Mesenchymal stem cell (in vitro differentiated cells and primary cell): ENCODE data around the gene GNA14.

Experiments
- DNase-seq: peaks from one replicate; pipeline ENCODE4 v3.0.0-alpha.2; 2013
- H2AFZ ChIP-seq: one replicate; pipeline ENCODE4 v1.6.1; 2013; ENCODE audit warnings: low read depth, mild to moderate bottlenecking, control low read depth, inconsistent platforms, low read length, moderate library complexity
- H2AK5ac ChIP-seq: 2 replicates; pipeline ENCODE4 v1.6.1; 2013; ENCODE audit warnings: low read length, moderate library complexity, mild to moderate bottlenecking, inconsistent platforms; ENCODE audit not compliant: severe bottlenecking
- H2BK120ac ChIP-seq: one replicate; pipeline ENCODE4 v1.6.1; 2013; ENCODE audit warnings: low read depth, mild to moderate bottlenecking, inconsistent platforms, low read length, moderate library complexity
- H2BK12ac ChIP-seq, 2 experiments: one replicate each; pipeline ENCODE4 v1.6.1; 2013; ENCODE audit warnings: inconsistent platforms in 2 of 2, low read length in 2 of 2, mild to moderate bottlenecking in 2 of 2, moderate library complexity in 2 of 2, control low read depth in 1 of 2
- H2BK15ac ChIP-seq: one replicate; pipeline ENCODE4 v1.6.1; 2013; ENCODE audit warnings: mild to moderate bottlenecking, low read depth, inconsistent platforms; ENCODE audit not compliant: poor library complexity, severe bottlenecking
- H2BK5ac ChIP-seq: 2 replicates; pipeline ENCODE4 v1.6.1; 2013; ENCODE audit warnings: low read depth, mild to moderate bottlenecking, low read length, control low read depth, inconsistent platforms; ENCODE audit not compliant: poor library complexity, severe bottlenecking
- H3K14ac ChIP-seq, 2 experiments: one replicate each; pipeline ENCODE4 v1.6.1; 2013; ENCODE audit warnings: inconsistent platforms in 2 of 2, low read length in 2 of 2, control low read depth in 1 of 2, mild to moderate bottlenecking in 1 of 2, moderate library complexity in 1 of 2
- H3K18ac ChIP-seq, 2 experiments: one replicate each; pipeline ENCODE4 v1.6.1; 2013; ENCODE audit warnings: inconsistent platforms in 2 of 2, low read length in 2 of 2, control low read depth in 1 of 2, low read depth in 1 of 2, mild to moderate bottlenecking in 1 of 2
- H3K23ac ChIP-seq, 2 experiments: one replicate each; pipeline ENCODE4 v1.6.1; 2013; ENCODE audit warnings: inconsistent platforms in 2 of 2, low read length in 2 of 2, mild to moderate bottlenecking in 2 of 2, moderate library complexity in 2 of 2, control low read depth in 1 of 2
- H3K27ac ChIP-seq: 2 replicates; pipeline ENCODE4 v1.5.1; 2013; ENCODE audit warnings: mild to moderate bottlenecking, moderate library complexity, low read length, control low read depth, inconsistent platforms; ENCODE audit not compliant: poor library complexity, severe bottlenecking
- H3K27me3 ChIP-seq, 2 experiments: 2 replicates each; pipeline versions ENCODE4 v1.6.1 to v1.7.0; 2013; ENCODE audit warnings: low read length in 2 of 2, mild to moderate bottlenecking in 2 of 2, moderate library complexity in 2 of 2, control low read depth in 1 of 2, inconsistent platforms in 1 of 2; ENCODE audit not compliant: control insufficient read depth in 1 of 2, insufficient read depth in 1 of 2
- H3K36me3 ChIP-seq, 2 experiments: 2 replicates each; pipeline versions ENCODE4 v1.6.1 to v1.7.0; 2013; ENCODE audit warnings: low read length in 2 of 2, control low read depth in 1 of 2, inconsistent platforms in 1 of 2, low read depth in 1 of 2, mild to moderate bottlenecking in 1 of 2; ENCODE audit not compliant: insufficient read depth in 2 of 2, control insufficient read depth in 1 of 2
- H3K4ac ChIP-seq, 2 experiments: one replicate each; pipeline ENCODE4 v1.6.1; 2013; ENCODE audit warnings: inconsistent platforms in 2 of 2, low read length in 2 of 2, mild to moderate bottlenecking in 2 of 2, moderate library complexity in 2 of 2, control low read depth in 1 of 2, low read depth in 1 of 2
- H3K4me1 ChIP-seq: 2 replicates; pipeline ENCODE4 v1.6.1; 2013; ENCODE audit warnings: low read depth, low read length, control low read depth; ENCODE audit not compliant: control insufficient read depth, insufficient read depth
- H3K4me2 ChIP-seq: 2 replicates; pipeline ENCODE4 v1.6.1; 2013; ENCODE audit warnings: low read length, mild to moderate bottlenecking, inconsistent platforms; ENCODE audit not compliant: poor library complexity, severe bottlenecking
- H3K4me3 ChIP-seq, 2 experiments: 2 replicates each; pipeline versions ENCODE4 v1.5.1 to v1.7.0; 2013; ENCODE audit warnings: low read length in 2 of 2, mild to moderate bottlenecking in 2 of 2, control low read depth in 1 of 2, low read depth in 1 of 2; ENCODE audit not compliant: insufficient read depth in 1 of 2
- H3K79me1 ChIP-seq: replicated peaks from 2 replicates; pipeline ENCODE4 v1.6.1; 2013; ENCODE audit warnings: mild to moderate bottlenecking, control low read depth, low read length, inconsistent platforms; ENCODE audit not compliant: poor library complexity, severe bottlenecking
- H3K9ac ChIP-seq: 2 replicates; pipeline ENCODE4 v1.7.0; 2013; ENCODE audit warnings: mild to moderate bottlenecking, low read length, moderate library complexity
- H3K9me3 ChIP-seq: 2 replicates; pipeline ENCODE4 v1.7.0; 2013; ENCODE audit warnings: mild to moderate bottlenecking, low read length; ENCODE audit not compliant: control insufficient read depth
- H4K8ac ChIP-seq: one replicate; pipeline ENCODE4 v1.6.1; 2013; ENCODE audit warnings: inconsistent platforms, mild to moderate bottlenecking, low read length, moderate library complexity
- H4K91ac ChIP-seq: one replicate; pipeline ENCODE4 v1.6.1; 2013; ENCODE audit warnings: mild to moderate bottlenecking, low read length, inconsistent platforms
- WGBS: methylation state at CpG from one replicate; pipeline ENCODE4 v1.1.7; 2013; ENCODE audit warnings: mixed read lengths; 5-methylcytosine and 5-hydroxymethylcytosine counted together

Gene GNA14

DNA sequence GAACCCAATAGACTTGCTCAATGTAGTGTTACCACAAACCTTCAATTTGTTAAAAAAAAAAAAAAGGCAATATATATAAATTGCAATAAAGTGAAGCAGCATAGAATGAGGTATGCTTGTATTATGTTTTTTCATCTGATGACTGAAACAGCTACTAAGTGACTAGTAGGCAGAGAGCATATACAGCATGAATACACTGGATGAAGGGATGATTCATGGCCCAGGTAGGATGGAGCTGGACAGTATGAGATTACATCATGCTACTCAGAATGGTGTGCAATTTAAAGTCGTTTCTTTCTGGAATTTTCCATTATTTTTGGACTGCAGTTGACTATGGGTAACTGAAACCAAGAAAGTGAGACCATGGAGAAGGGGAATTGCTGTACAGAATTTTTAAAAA lies 161.2 kb downstream of the GNA14 start:
- no peak for DNase-seq
- H2BK15ac ChIP-seq = no peak overlapping the region
- no peak overlapping the region for H2BK120ac ChIP-seq
- no peaks in the 10 kb centered on the region for H3K27me3 ChIP-seq
- no peak overlapping the region for H2BK12ac ChIP-seq
- no peak overlapping the region for H4K91ac ChIP-seq
- H4K8ac ChIP-seq = no peak overlapping the region
- WGBS = 64% methylated on average over 1 of the region's 1 CpG
- H3K79me1 ChIP-seq = no peaks in the 10 kb centered on the region
- no peak overlapping the region for H3K23ac ChIP-seq
- no peak overlapping the region for H2AFZ ChIP-seq
- no peak overlapping the region for H2AK5ac ChIP-seq
- no peak overlapping the region for H3K4me2 ChIP-seq
- no peak overlapping the region for H3K14ac ChIP-seq
- no peak overlapping the region for H2BK5ac ChIP-seq
- H3K4ac ChIP-seq = no peak overlapping the region
- no peak overlapping the region for H3K18ac ChIP-seq
- H3K9me3 ChIP-seq = peaks cover 12% of the 10 kb centered on the region
- no peak overlapping the region for H3K4me3 ChIP-seq
- H3K36me3 ChIP-seq = no peaks in the 10 kb centered on the region
- H3K27ac ChIP-seq = no peak overlapping the region
- H3K4me1 ChIP-seq = no peaks in the 10 kb centered on the region
- no peak overlapping the region for H3K9ac ChIP-seq

DNA sequence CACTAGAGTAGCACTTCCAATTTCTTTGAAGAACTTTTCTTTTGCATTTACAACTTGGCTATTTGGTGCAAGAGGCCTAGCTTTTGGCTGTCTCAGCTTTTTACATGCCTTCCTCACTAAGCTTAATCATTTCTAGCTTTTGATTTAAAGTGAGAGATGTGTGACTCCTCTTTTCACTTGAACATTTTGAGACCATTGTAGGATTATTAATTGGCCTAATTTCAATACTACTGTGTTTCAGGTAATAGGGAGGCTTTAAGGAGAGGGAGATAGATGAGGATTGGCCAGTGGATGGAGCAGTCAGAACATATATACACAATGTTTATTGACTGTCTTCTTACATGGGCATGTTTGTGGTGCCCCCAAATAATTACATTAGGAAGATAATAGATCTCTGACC lies 161.7 kb downstream of the GNA14 start:
- Histone ChIP-seq H3K9me3 (peaks cover 7% of the 10 kb centered on the region), H3K14ac (no peak overlapping the region), H3K27me3 (no peaks in the 10 kb centered on the region), H2BK15ac (no peak overlapping the region), H3K4me2 (no peak overlapping the region), H3K23ac (no peak overlapping the region), H3K79me1 (no peaks in the 10 kb centered on the region), H2BK12ac (no peak overlapping the region), H3K9ac (no peak overlapping the region), H3K4me1 (no peaks in the 10 kb centered on the region), H3K36me3 (no peaks in the 10 kb centered on the region), H2BK120ac (no peak overlapping the region), H3K18ac (no peak overlapping the region), H3K27ac (no peak overlapping the region), H3K4ac (no peak overlapping the region), H2AFZ (no peak overlapping the region), H2BK5ac (no peak overlapping the region), H4K91ac (no peak overlapping the region), H4K8ac (no peak overlapping the region), H2AK5ac (no peak overlapping the region), H3K4me3 (no peak overlapping the region)
- no peak for DNase-seq

DNA sequence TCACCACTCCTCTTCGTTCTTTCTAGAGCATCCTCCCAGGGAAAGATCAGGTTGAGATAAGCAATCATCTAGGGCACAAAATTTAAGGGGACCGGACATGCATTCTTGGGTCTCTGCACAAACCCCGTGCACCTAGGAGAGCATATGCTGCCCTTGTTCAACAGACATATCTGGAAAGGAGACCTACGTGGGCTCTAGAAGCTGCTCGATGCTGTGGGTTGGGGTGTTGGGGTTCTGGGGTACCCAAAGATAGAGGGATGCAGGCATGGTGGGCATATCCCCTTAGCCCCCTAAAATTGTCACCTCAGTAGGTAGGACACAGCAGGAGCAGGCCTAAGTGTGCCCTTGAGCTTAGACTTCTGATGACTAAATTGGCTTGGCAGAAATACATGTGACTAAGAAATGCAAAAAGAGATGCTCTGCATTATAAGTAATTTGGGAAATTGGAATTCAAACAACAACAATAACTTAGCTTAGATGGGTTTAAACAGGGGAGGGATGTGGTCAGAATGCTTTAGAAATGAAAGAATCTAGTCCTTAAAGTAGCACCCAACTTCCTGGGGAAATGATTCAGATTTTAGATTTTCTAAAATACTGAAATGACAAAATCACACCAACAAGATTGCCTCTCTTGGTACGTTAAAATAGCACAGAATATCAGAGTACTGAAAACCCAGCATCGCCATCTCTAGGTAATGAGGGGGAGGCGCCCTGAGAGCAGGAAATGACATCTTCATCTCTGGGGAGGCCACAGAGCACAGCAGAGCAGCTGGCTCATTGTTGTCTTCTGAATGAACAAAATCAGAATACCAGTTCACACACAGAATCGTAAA lies 172.3 kb downstream of the GNA14 start:
- no peak overlapping the region for H2BK15ac ChIP-seq
- no peak overlapping the region for H3K23ac ChIP-seq
- no peak overlapping the region for H4K8ac ChIP-seq
- no peak overlapping the region for H2BK12ac ChIP-seq
- no peaks in the 10 kb centered on the region for H3K36me3 ChIP-seq
- H3K9me3 ChIP-seq = peaks cover 21% of the 10 kb centered on the region
- no peak for DNase-seq
- H3K14ac ChIP-seq = no peak overlapping the region
- H2AK5ac ChIP-seq = no peak overlapping the region
- no peak overlapping the region for H2AFZ ChIP-seq
- H3K79me1 ChIP-seq = no peaks in the 10 kb centered on the region
- no peak overlapping the region for H3K4me2 ChIP-seq
- no peak overlapping the region for H3K18ac ChIP-seq
- no peaks in the 10 kb centered on the region for H3K27me3 ChIP-seq
- H3K27ac ChIP-seq = no peak overlapping the region
- WGBS = 87% methylated on average over 9 of the region's 9 CpGs
- peak overlapping the region in 1 of 2 experiments; percentile 25 for H3K4me3 ChIP-seq
- no peak overlapping the region for H2BK120ac ChIP-seq
- H4K91ac ChIP-seq = no peak overlapping the region
- no peak overlapping the region for H3K4ac ChIP-seq
- H3K9ac ChIP-seq = peak overlapping the region; percentile 77
- no peak overlapping the region for H2BK5ac ChIP-seq
- H3K4me1 ChIP-seq = no peaks in the 10 kb centered on the region

DNA sequence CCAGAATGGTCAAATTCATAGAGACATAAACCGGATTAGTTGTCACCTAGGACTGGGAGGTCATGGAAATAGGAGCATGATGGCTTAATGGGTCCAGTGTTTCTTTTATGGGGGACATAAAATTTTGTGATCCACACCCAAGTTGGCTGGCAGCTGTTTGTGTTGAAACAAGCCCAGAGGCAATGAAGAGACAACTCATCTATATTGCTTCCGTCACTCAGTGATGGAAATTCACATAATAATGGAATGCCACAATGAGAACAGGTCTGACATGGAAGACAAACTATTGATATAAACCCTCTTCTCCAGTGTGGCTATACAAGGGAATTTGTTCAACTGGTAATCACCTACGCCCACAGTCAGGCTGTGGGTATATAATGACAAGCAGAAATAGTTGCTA lies 173.2 kb downstream of the GNA14 start:
- Histone ChIP-seq H3K4me3 (no peak overlapping the region), H3K14ac (no peak overlapping the region), H3K4me2 (no peak overlapping the region), H3K9ac (no peak overlapping the region), H4K91ac (no peak overlapping the region), H2AK5ac (no peak overlapping the region), H2BK5ac (no peak overlapping the region), H3K79me1 (no peaks in the 10 kb centered on the region), H3K27ac (no peak overlapping the region), H3K4me1 (no peaks in the 10 kb centered on the region), H3K18ac (no peak overlapping the region), H3K27me3 (no peaks in the 10 kb centered on the region), H2BK15ac (no peak overlapping the region), H2AFZ (no peak overlapping the region), H2BK120ac (no peak overlapping the region), H3K9me3 (peaks cover 21% of the 10 kb centered on the region), H2BK12ac (no peak overlapping the region), H3K36me3 (no peaks in the 10 kb centered on the region), H3K23ac (no peak overlapping the region), H3K4ac (no peak overlapping the region), H4K8ac (no peak overlapping the region)
- 88% methylated on average over 2 of the region's 3 CpGs for WGBS
- DNase-seq = no peak
